ENCODE measurements around the gene ECE2.

The ECE2 gene

GRCh38 chr3:184295771-184296170 is 19.9 kb downstream of the ECE2 start:
- H3K36me3 ChIP-seq (ENCODE audit: control insufficient read depth, insufficient read depth, low read length), result peaks cover 6% of the 10 kb centered on the region
- peaks cover 3% of the 10 kb centered on the region for H3K27me3 ChIP-seq (ENCODE audit: control insufficient read depth, insufficient read depth, low read length, poor library complexity, severe bottlenecking)
- H3K4me3 ChIP-seq (ENCODE audit: insufficient read depth, low read depth, low read length), result no peak overlapping the region
- no peak overlapping the region for H3K27ac ChIP-seq (ENCODE audit: insufficient read depth, low read depth, low read length, poor library complexity, severe bottlenecking)
- peaks cover 5% of the 10 kb centered on the region for H3K4me1 ChIP-seq (ENCODE audit: control insufficient read depth, insufficient read depth, low read length)
- WGBS, 2 experiments, result 83 to 84% methylated on average over 3 of the region's 3 CpGs
- no peaks in the 10 kb centered on the region for H3K9me3 ChIP-seq (ENCODE audit: control insufficient read depth, low read length)

- Histone ChIP-seq H3K27ac (ENCODE audit: insufficient read depth, low read depth, low read length, poor library complexity, severe bottlenecking) (no peak overlapping the region), H3K36me3 (ENCODE audit: control insufficient read depth, insufficient read depth, low read length) (peaks cover 14% of the 10 kb centered on the region), H3K4me3 (ENCODE audit: insufficient read depth, low read depth, low read length) (no peak overlapping the region), H3K9me3 (ENCODE audit: control insufficient read depth, low read length) (no peaks in the 10 kb centered on the region), H3K27me3 (ENCODE audit: control insufficient read depth, insufficient read depth, low read length, poor library complexity, severe bottlenecking) (peaks cover 3% of the 10 kb centered on the region), H3K4me1 (ENCODE audit: control insufficient read depth, insufficient read depth, low read length) (peaks cover 5% of the 10 kb centered on the region)
- WGBS, 2 experiments, result 76 to 80% methylated on average over 7 of the region's 7 CpGs
Measured at GRCh38 chr3:184296616-184297015, 20.8 kb downstream of the ECE2 start.

- peaks cover 3% of the 10 kb centered on the region for H3K27me3 ChIP-seq (ENCODE audit: control insufficient read depth, insufficient read depth, low read length, poor library complexity, severe bottlenecking)
Measured at GRCh38 chr3:184298759-184299487, 23.1 kb downstream of the ECE2 start, which contains the start of gene PSMD2. Gene PSMD2, plus strand, starts transcription at chr3:184299241. Its CDS starts 26 bp downstream, at chr3:184299267.

DNA sequence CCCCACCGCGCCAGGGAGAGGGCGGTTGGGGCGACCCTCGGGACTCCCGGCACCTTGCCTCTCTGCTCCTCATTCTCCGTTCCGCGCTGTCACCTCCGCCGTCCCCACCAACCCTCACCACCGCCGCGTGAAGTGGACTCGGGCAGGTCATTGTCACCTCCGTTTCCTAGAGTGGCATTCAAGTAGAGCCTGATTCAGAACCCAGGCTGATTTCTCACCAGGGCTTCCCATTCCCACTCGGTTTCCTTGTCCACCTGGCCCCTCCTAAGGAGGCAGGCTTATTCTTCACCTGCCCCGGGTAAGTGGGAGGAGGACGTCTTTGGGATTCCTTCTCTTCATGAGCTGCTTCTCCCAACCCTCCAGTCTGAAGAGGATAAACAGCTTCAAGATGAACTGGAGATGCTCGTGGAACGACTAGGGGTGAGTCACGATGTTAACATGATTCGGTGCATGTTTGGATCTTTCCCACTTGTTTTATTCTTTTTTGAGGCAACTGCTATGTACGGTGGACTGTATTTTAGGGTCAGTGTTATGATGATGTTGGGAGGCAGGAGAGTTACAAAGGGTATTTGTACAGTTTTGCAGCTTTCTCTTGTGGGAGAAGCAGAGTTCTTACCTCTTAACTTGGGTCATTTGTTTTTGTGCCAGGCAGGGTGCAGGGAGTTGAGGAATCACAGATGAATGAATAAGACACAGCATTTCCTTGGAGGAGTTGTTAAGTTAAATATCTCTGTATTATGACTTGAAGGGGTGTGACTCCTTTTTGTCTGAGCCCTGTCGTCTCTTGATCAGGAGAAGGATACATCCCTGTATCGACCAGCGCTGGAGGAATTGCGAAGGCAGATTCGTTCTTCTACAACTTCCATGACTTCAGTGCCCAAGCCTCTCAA is 23.9 kb downstream of the ECE2 start:
- H3K9me3 ChIP-seq (ENCODE audit: control insufficient read depth, low read length), result no peaks in the 10 kb centered on the region
- WGBS, 2 experiments, result 18 to 20% methylated on average over 29 of the region's 29 CpGs
- peaks cover 46% of the 10 kb centered on the region for H3K36me3 ChIP-seq (ENCODE audit: control insufficient read depth, insufficient read depth, low read length)
- H3K4me3 ChIP-seq (ENCODE audit: insufficient read depth, low read depth, low read length), result peak overlapping the region; percentile 97
- peaks cover 5% of the 10 kb centered on the region for H3K4me1 ChIP-seq (ENCODE audit: control insufficient read depth, insufficient read depth, low read length)
- peak overlapping the region; percentile 17 for H3K27ac ChIP-seq (ENCODE audit: insufficient read depth, low read depth, low read length, poor library complexity, severe bottlenecking)
- H3K27me3 ChIP-seq (ENCODE audit: control insufficient read depth, insufficient read depth, low read length, poor library complexity, severe bottlenecking), result peaks cover 2% of the 10 kb centered on the region

More at GRCh38 chr3:184298759-184299487, 23.1 kb downstream of the ECE2 start, which contains the start of gene PSMD2:
- Histone ChIP-seq H3K4me3 (ENCODE audit: insufficient read depth, low read depth, low read length) (peak within 1 kb of the TSS; percentile 97), H3K36me3 (ENCODE audit: control insufficient read depth, insufficient read depth, low read length) (peaks cover 37% of the 10 kb centered on the region), H3K4me1 (ENCODE audit: control insufficient read depth, insufficient read depth, low read length) (peaks cover 5% of the 10 kb centered on the region), H3K27ac (ENCODE audit: insufficient read depth, low read depth, low read length, poor library complexity, severe bottlenecking) (peak within 1 kb of the TSS; percentile 17), H3K9me3 (ENCODE audit: control insufficient read depth, low read length) (no peaks in the 10 kb centered on the region)
- WGBS, 2 experiments, result 1% methylated on average over 78 of the region's 78 CpGs

DNA sequence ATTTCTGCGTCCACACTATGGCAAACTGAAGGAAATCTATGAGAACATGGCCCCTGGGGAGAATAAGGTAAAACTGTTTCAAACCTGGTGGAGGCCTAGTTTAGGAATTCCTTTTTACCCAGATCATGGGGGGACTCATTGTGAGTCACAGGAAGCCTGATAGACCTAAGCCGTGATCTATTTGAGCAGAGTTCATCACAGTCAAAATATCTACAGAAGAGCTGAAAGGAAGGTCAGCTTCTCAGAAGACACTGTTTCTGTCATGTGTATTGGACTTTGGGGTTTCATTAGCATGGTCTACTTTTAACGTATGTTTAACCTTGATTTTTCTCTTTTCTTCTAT is 24.5 kb downstream of the ECE2 start:
- 91 to 93% methylated on average over 3 of the region's 3 CpGs for WGBS, 2 experiments
- H3K27ac ChIP-seq (ENCODE audit: insufficient read depth, low read depth, low read length, poor library complexity, severe bottlenecking), result no peak overlapping the region
- H3K27me3 ChIP-seq (ENCODE audit: control insufficient read depth, insufficient read depth, low read length, poor library complexity, severe bottlenecking), result no peaks in the 10 kb centered on the region
- H3K4me3 ChIP-seq (ENCODE audit: insufficient read depth, low read depth, low read length), result peak overlapping the region; percentile 97
- no peaks in the 10 kb centered on the region for H3K9me3 ChIP-seq (ENCODE audit: control insufficient read depth, low read length)
- peaks cover 52% of the 10 kb centered on the region for H3K36me3 ChIP-seq (ENCODE audit: control insufficient read depth, insufficient read depth, low read length)
- peaks cover 5% of the 10 kb centered on the region for H3K4me1 ChIP-seq (ENCODE audit: control insufficient read depth, insufficient read depth, low read length)

GRCh38 chr3:184305577-184305976 is 29.8 kb downstream of the ECE2 start:
- Histone ChIP-seq H3K9me3 (ENCODE audit: control insufficient read depth, low read length) (no peaks in the 10 kb centered on the region), H3K27ac (ENCODE audit: insufficient read depth, low read depth, low read length, poor library complexity, severe bottlenecking) (no peak overlapping the region), H3K27me3 (ENCODE audit: control insufficient read depth, insufficient read depth, low read length, poor library complexity, severe bottlenecking) (no peaks in the 10 kb centered on the region), H3K4me3 (ENCODE audit: insufficient read depth, low read depth, low read length) (no peak overlapping the region), H3K36me3 (ENCODE audit: control insufficient read depth, insufficient read depth, low read length) (peaks cover 82% of the 10 kb centered on the region), H3K4me1 (ENCODE audit: control insufficient read depth, insufficient read depth, low read length) (no peaks in the 10 kb centered on the region)
- WGBS, 2 experiments, result 96 to 97% methylated on average over 1 of the region's 1 CpG

DNA sequence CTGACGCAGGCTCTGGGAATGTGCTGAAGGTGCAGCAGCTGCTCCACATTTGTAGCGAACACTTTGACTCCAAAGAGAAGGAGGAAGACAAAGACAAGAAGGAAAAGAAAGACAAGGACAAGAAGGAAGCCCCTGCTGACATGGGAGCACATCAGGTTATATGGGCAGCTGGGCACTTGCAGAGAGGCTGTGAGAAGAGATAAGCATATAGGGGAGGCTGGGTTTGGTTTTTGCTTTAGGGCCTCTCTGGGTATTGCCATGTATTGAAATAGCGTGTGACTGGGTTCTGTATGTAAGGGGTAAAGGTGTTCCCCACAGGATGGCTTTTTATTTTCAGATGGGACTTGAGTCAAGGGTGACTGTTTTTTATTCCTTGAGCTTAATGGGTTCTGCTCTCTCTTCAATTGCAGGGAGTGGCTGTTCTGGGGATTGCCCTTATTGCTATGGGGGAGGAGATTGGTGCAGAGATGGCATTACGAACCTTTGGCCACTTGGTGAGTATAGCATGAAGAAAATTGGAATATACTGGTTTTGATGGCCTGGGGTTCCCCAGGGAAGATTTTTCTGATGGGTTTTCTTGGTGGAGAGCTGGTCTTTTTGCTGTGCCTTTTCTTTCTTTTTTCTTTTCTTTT is 30.6 kb downstream of the ECE2 start:
- 95 to 96% methylated on average over 4 of the region's 4 CpGs for WGBS, 2 experiments
- H3K36me3 ChIP-seq (ENCODE audit: control insufficient read depth, insufficient read depth, low read length), result peaks cover 74% of the 10 kb centered on the region

GRCh38 chr3:184307915-184308314 is 32.1 kb downstream of the ECE2 start:
- no peaks in the 10 kb centered on the region for H3K27me3 ChIP-seq (ENCODE audit: control insufficient read depth, insufficient read depth, low read length, poor library complexity, severe bottlenecking)
- H3K4me1 ChIP-seq (ENCODE audit: control insufficient read depth, insufficient read depth, low read length), result no peaks in the 10 kb centered on the region
- no peak overlapping the region for H3K4me3 ChIP-seq (ENCODE audit: insufficient read depth, low read depth, low read length)
- no peak overlapping the region for H3K27ac ChIP-seq (ENCODE audit: insufficient read depth, low read depth, low read length, poor library complexity, severe bottlenecking)
- WGBS, 2 experiments, result 95 to 98% methylated on average over 9 of the region's 9 CpGs
- H3K9me3 ChIP-seq (ENCODE audit: control insufficient read depth, low read length), result no peaks in the 10 kb centered on the region
- peaks cover 59% of the 10 kb centered on the region for H3K36me3 ChIP-seq (ENCODE audit: control insufficient read depth, insufficient read depth, low read length)

More for the DNA sequence above, 30.6 kb downstream of the ECE2 start:
- Histone ChIP-seq H3K27me3 (ENCODE audit: control insufficient read depth, insufficient read depth, low read length, poor library complexity, severe bottlenecking) (no peaks in the 10 kb centered on the region), H3K4me1 (ENCODE audit: control insufficient read depth, insufficient read depth, low read length) (no peaks in the 10 kb centered on the region), H3K4me3 (ENCODE audit: insufficient read depth, low read depth, low read length) (no peak overlapping the region), H3K9me3 (ENCODE audit: control insufficient read depth, low read length) (no peaks in the 10 kb centered on the region), H3K27ac (ENCODE audit: insufficient read depth, low read depth, low read length, poor library complexity, severe bottlenecking) (no peak overlapping the region)

- Histone ChIP-seq H3K9me3 (ENCODE audit: control insufficient read depth, low read length) (no peaks in the 10 kb centered on the region), H3K27ac (ENCODE audit: insufficient read depth, low read depth, low read length, poor library complexity, severe bottlenecking) (no peak overlapping the region), H3K4me3 (ENCODE audit: insufficient read depth, low read depth, low read length) (no peak overlapping the region), H3K27me3 (ENCODE audit: control insufficient read depth, insufficient read depth, low read length, poor library complexity, severe bottlenecking) (no peaks in the 10 kb centered on the region), H3K4me1 (ENCODE audit: control insufficient read depth, insufficient read depth, low read length) (no peaks in the 10 kb centered on the region), H3K36me3 (ENCODE audit: control insufficient read depth, insufficient read depth, low read length) (peaks cover 51% of the 10 kb centered on the region)
- 96 to 97% methylated on average over 7 of the region's 7 CpGs for WGBS, 2 experiments
Measured at GRCh38 chr3:184308744-184309143, 32.9 kb downstream of the ECE2 start.

DNA sequence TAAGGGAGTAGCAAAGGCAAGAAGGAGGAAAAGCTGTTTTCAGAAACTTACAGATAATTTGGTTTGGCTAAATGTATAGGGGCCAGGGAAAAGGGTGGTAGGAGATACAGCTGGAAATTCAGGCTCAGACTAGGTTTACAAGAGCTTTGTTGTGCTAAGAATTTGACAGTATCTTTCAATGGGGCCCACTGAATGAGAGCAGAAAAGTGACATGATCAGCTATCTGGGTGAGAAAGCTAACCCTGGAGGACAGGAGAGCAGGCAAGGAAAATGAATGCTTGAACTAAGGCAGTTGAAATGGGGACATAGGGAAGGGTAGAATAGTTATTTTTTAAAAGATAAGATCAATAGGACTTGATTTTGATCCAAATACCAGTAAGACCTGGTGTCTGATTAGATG is 35.8 kb downstream of the ECE2 start:
- Histone ChIP-seq H3K27me3 (ENCODE audit: control insufficient read depth, insufficient read depth, low read length, poor library complexity, severe bottlenecking) (no peaks in the 10 kb centered on the region), H3K27ac (ENCODE audit: insufficient read depth, low read depth, low read length, poor library complexity, severe bottlenecking) (no peak overlapping the region)

More for the DNA sequence above, 35.8 kb downstream of the ECE2 start:
- H3K4me1 ChIP-seq (ENCODE audit: control insufficient read depth, insufficient read depth, low read length), result no peaks in the 10 kb centered on the region
- H3K4me3 ChIP-seq (ENCODE audit: insufficient read depth, low read depth, low read length), result no peak overlapping the region
- peaks cover 24% of the 10 kb centered on the region for H3K36me3 ChIP-seq (ENCODE audit: control insufficient read depth, insufficient read depth, low read length)
- H3K9me3 ChIP-seq (ENCODE audit: control insufficient read depth, low read length), result no peaks in the 10 kb centered on the region
